LNCaP clone FGC (cell line): ENCODE results near the gene OLFML1.

Experiments
- DNase-seq: peaks from one replicate; pipeline ENCODE4 v3.0.0-alpha.2; 2011; ENCODE audit warnings: low read depth
- H3K4me3 ChIP-seq: 2 replicates; pipeline ENCODE4 v1.5.1; 2011; ENCODE audit warnings: mild to moderate bottlenecking, low read depth, low read length, control low read depth
- CTCF ChIP-seq: IDR thresholded peaks from 2 replicates; pipeline ENCODE4 v1.5.1; 2012; ENCODE audit warnings: mild to moderate bottlenecking; ENCODE audit not compliant: control insufficient read depth, insufficient read depth; ENCODE audit errors: extremely low read depth

Gene OLFML1

GRCh38 chr11:7488681-7489080, 3.4 kb downstream of the OLFML1 start:
- TF ChIP-seq CTCF, result no peak
- no peak overlapping the region for H3K4me3 ChIP-seq
- no peak for DNase-seq

GRCh38 chr11:7489376-7489775, 4.1 kb downstream of the OLFML1 start:
- TF ChIP-seq CTCF, result no peak
- no peak for DNase-seq
- H3K4me3 ChIP-seq, result no peak overlapping the region

GRCh38 chr11:7490054-7490453, 4.7 kb downstream of the OLFML1 start:
- no peak for DNase-seq
- TF ChIP-seq CTCF, result no peak
- H3K4me3 ChIP-seq, result no peak overlapping the region

GRCh38 chr11:7490535-7490934, 5.2 kb downstream of the OLFML1 start:
- no peak overlapping the region for H3K4me3 ChIP-seq
- DNase-seq, result no peak
- no peak for TF ChIP-seq CTCF

- DNase-seq, result no peak
- no peak for TF ChIP-seq CTCF
- H3K4me3 ChIP-seq, result no peak overlapping the region
These were observed 6.9 kb downstream of the OLFML1 start for GRCh38 chr11:7492253-7492652.

GRCh38 chr11:7493670-7494069, 8.4 kb downstream of the OLFML1 start:
- no peak for DNase-seq
- H3K4me3 ChIP-seq, result no peak overlapping the region
- TF ChIP-seq CTCF, result no peak

- no peak overlapping the region for H3K4me3 ChIP-seq
- DNase-seq, result no peak
- no peak for TF ChIP-seq CTCF
These were observed 8.9 kb downstream of the OLFML1 start for GRCh38 chr11:7494086-7494745.
